CD4-positive, alpha-beta T cell treated with Interleukin-21 for 1 hour (primary cell): Measurements from ENCODE around the gene ADGRB3.
"Not testable (repeated sequence)": the region's sequence is repeated elsewhere in the genome, so short reads cannot be mapped to it uniquely, and the experiment has no call there.

Experiments used
- DNase-seq: peaks from one replicate; pipeline ENCODE4 v3.0.0-alpha.2; 2020

ADGRB3 gene

DNA sequence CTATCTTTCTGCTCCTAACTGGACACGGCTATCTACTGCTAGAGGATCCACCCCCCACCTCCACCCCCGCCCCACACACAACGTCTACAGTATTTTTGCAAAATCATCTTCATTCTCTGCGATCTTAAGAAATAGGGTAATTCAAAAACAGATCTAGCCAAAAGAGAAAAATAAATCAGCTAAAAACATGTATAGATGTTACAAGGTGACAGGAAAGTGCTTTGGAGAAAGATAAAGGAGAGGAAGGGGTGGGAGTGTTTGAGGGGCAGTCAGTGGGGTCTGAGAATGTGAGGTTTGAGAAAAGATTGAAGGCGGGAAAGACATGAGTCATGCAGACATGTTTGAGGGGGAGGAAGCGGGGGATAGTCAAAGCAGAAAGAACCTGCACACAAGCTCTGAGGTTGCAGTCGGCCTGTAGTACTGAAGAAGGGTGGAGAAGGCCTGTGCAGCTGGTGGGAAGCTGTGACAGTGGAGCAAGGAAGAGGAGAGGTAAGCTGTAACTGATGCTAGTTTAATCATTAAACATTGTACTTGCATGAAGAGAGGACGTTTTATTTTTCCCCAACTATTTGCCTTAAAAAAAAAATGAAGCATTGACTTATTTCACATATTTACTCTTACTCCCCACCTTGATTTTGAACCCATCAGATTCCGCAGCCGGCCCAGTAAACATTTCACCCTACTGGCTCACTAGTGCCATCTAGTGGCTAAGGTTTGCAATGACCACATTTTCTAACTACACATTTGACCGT lies 332.6 kb downstream of the ADGRB3 start:
- DNase-seq: peak; percentile 47

- DNase-seq: no peak
These were observed 333.2 kb downstream of the ADGRB3 start for GRCh38 chr6:68968301-68968649.

- no peak for DNase-seq
These were observed 338.0 kb downstream of the ADGRB3 start for GRCh38 chr6:68973066-68973465.

GRCh38 chr6:68975064-68975463 lies 340.0 kb downstream of the ADGRB3 start:
- DNase-seq: no peak

GRCh38 chr6:68975816-68976215 lies 340.7 kb downstream of the ADGRB3 start:
- no peak for DNase-seq

- DNase-seq: no peak
These were observed 341.2 kb downstream of the ADGRB3 start for GRCh38 chr6:68976260-68976659.

GRCh38 chr6:68978411-68978810 lies 343.3 kb downstream of the ADGRB3 start:
- no peak for DNase-seq

DNA sequence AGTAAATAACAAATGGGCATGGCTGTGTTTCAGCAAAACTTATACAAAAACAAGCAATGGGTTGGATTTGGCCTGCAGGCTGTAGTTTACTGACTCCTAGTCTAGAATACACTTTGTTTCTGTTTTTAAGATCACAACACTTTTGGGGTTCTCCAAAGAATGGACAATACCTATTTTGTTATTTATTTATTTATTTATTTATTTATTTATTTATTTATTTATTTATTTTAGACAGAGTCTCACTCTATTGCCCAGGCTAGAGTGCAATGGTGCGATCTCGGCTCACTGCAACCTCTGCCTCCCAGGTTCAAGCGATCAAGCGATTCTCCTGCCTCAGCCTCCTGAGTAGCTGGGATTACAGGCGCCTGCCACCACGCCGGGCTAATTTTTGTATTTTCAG lies 346.6 kb downstream of the ADGRB3 start:
- not testable (repeated sequence) for DNase-seq

- no peak for DNase-seq
These were observed 353.6 kb downstream of the ADGRB3 start for GRCh38 chr6:68988698-68989097.

DNA sequence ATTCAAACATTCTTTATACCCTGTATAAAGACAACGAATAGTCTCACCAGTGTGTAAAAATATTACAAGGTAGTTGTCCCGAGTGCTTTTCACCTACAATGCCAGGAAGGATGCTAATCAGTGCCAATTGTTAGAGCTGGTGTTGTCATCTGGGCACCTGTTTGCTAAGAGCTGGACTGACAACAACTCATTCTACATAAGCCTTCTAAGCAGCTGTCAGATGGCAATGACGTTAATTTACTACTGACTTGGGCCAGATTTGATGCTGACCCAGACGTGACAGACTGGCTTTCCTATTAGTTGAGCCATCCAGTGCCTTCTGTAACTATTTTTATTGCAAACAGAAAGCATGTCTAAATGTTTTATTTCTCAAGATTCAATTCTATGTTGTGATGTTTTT lies 355.2 kb downstream of the ADGRB3 start:
- no peak for DNase-seq

GRCh38 chr6:68993911-68994310 lies 358.8 kb downstream of the ADGRB3 start:
- DNase-seq: no peak

- no peak for DNase-seq
These were observed 359.4 kb downstream of the ADGRB3 start for GRCh38 chr6:68994521-68994920.

DNA sequence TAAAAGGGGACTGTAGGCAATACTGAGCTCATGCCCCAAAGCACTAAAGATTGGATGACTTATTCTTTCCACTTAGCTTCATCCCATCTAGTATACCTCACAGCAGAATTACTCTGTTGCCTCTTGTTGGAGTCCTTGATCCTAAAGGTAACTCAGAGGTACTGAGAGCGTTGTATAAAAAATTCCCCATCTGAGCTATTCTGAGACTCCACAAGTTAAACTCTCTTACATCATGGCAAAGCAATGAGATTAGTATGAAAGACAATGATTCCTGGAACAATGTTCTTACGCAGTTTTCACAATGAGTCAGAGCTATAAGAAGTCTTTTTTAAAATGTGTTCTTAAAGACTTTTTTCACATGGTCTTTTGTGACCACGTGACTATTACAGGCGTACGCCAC lies 370.1 kb downstream of the ADGRB3 start:
- DNase-seq: no peak

DNA sequence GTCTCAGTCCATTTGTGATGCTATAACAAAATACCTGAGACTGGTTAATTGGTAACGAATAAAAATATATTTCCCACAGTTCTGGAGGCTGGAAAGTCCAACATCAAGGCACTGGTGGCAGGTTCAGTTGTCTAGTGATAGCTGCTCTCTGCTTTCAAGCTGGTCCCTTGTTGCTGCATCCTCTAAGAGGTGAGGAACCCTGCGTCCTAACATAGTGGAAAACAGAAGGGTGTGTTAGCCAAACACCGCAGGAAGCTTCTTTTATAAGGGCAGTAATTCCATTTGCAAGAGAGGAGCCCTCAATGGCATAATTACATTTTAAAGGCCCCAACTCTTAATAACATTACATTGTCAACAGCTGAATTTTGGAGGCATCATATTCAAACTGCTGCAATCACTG lies 372.7 kb downstream of the ADGRB3 start:
- no peak for DNase-seq

DNA sequence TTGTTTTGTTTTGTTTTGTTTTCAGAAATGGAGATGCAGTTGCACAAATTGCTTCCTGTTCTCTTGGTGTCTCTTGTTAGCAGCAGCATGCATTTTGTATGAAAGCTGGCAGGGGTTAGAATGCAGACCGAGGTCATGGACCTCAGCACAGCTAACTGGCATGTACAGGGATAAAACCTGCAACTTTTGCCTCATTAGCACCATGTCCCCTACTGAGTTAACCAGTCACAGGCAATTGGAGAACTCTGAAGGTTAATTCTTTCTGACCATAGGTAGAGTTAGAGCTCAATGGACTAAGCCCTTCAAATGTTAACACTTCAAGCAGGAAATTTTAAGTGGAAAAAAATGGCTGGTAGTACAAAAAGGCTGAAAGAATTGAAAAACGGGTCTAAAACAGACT lies 377.1 kb downstream of the ADGRB3 start:
- DNase-seq: no peak

DNA sequence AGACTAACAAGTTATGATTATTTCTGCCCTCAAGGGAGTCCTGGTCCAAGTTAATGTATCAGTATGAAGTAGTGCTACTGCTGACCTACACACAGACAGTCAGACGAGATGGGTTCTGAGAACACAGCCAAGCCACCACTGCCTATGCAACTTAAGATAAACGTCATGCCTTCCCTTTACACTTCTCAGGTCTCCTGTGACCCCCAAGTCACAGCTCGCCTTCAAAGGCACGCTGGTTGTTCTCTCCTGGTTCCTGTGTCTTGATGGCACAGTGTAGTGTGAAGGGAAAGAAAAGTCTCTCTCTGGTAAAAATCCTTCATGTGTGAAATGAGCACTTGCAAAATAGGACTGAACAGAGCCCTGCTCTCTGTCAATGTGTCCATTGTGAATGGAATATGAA lies 377.8 kb downstream of the ADGRB3 start:
- DNase-seq: no peak

GRCh38 chr6:69018906-69019305 lies 383.8 kb downstream of the ADGRB3 start:
- no peak for DNase-seq

- DNase-seq: no peak
These were observed 384.8 kb downstream of the ADGRB3 start for GRCh38 chr6:69019832-69020231.

DNA sequence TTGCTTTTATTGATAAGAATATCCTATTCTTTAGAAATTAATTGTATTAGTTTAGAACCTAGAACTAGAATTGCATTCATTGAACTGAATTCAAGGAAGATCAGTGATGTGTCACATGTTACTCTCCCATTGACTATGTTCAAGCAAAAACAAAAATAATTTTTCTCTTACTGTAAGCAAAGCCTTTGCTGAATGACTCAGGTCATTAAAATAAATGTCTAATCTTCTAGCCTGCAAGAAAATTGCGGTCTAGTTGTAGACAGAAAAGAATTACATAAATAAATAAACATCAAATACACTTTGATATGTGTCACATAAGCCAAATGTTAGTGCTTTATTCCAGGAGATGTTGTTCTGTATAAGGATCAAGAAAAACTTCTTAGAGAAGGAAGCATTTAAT lies 387.9 kb downstream of the ADGRB3 start:
- no peak for DNase-seq

DNA sequence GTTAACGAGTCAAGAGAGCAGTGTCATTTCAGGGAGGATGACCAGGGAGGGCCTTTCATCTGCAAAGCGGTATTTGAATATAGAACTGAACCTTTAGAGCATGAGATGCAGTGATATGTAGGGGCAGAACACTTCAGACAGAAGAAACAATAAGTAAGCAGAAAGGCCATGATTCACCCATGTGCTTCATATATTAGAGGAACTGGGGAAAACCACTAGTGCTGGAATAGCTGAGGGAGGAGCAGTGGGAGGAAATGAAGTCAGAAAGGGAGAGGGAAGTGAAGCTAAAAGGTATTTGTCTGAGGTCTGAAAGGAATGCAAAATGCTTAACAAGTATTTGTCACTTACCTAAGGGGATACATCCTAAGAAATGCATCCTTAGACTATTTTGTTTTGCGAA lies 391.2 kb downstream of the ADGRB3 start:
- no peak for DNase-seq

DNA sequence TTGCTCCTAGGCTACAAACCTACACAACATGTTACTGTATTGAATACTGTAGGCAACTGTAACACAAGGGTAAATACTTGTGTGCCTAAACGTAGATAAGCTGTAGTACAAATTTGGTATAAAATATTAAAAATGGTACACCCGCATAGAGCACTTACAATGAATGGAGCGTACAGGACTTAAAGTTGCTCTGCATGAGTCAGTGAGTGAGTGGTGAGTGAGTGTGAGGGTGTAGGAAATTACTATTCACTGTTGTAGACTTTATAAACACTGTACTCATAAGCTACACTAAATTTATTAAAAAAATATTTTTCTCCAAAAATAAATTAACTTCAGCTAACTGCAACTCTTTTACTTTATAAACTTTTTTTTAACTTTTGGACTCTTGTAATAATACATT lies 391.6 kb downstream of the ADGRB3 start:
- no peak for DNase-seq

DNA sequence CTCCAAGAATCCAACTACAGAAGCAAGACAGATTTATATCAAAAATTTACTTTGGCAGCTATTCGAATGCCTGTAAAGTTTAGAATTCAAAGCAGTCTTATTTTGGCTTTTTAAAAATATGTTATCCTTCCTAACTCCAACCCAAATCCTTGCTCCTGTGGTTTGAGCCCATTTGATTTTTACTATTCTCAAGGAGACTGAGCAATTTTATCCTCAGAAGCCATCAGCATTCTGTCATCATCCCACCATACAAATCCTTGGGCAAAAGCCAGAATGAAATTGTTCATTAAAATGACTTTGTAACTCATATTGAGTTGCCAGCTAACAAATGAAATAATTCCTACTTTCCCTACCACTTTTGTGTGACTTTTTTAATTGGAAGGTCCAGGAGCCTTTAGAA lies 392.8 kb downstream of the ADGRB3 start:
- no peak for DNase-seq

GRCh38 chr6:69038841-69039240 lies 403.8 kb downstream of the ADGRB3 start:
- no peak for DNase-seq

GRCh38 chr6:69042297-69042696 lies 407.2 kb downstream of the ADGRB3 start:
- DNase-seq: no peak

DNA sequence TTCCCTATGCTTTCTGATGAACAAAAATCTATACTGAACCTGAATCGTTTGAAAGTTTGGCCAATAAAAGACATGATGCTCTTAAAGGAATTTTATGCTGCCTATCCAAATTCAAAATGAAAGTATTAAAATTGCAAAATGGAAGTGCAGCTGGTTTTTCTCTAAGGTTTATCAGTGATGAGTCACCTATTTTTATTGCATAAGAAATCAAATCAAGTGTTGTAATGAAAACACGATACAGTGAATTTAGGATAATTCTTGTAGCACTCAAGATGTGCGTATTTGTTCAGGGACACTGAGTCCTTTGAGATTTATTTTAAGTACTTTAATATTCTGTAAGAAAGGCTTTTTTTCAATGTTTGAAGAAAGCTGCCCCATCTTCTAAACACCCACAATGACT lies 409.5 kb downstream of the ADGRB3 start:
- no peak for DNase-seq

- DNase-seq: no peak
These were observed 424.3 kb downstream of the ADGRB3 start for GRCh38 chr6:69059413-69059812.
